Measurements from ENCODE around the gene RPS6KA4.
"Not testable (repeated sequence)": the region's sequence is repeated elsewhere in the genome, so short reads cannot be mapped to it uniquely, and the experiment has no call there.

RPS6KA4 gene

DNA sequence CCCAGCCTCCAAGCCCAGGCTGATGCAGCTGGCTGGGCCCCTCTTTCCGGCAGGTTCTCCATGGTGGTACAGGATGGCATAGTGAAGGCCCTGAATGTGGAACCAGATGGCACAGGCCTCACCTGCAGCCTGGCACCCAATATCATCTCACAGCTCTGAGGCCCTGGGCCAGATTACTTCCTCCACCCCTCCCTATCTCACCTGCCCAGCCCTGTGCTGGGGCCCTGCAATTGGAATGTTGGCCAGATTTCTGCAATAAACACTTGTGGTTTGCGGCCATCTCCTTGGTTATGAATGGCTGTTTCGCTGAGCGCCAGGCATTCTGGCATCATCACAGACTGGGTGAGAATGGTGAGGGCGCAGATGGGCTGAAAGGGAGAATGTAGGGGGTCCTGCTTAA is 37.4 kb upstream of the RPS6KA4 start:
- H3K27me3 ChIP-seq (ENCODE audit: insufficient read depth, low read length, poor library complexity): no peaks in the 10 kb centered on the region
- no peak overlapping the region for H3K4me2 ChIP-seq (ENCODE audit: insufficient read depth, low read length)
- no peak overlapping the region for H3K9ac ChIP-seq (ENCODE audit: low read depth, low read length)
- peaks cover 18% of the 10 kb centered on the region for H3K36me3 ChIP-seq (ENCODE audit: insufficient read depth, low read length)
- ATAC-seq (ENCODE audit: insufficient read depth, low read depth): no peak
- no peak for DNase-seq
- no peak overlapping the region for H2AFZ ChIP-seq (ENCODE audit: low read depth, low read length)
- H3K9me3 ChIP-seq (ENCODE audit: insufficient read depth, low read length, severe bottlenecking): no peaks in the 10 kb centered on the region
- H3K4me3 ChIP-seq (ENCODE audit: low read depth in 1 of 2, low read length in 2 of 2): no peak overlapping the region
- H4K20me1 ChIP-seq (ENCODE audit: insufficient read depth, low read length): peaks cover 11% of the 10 kb centered on the region
- peaks cover 24% of the 10 kb centered on the region for H3K79me2 ChIP-seq (ENCODE audit: insufficient read depth, low read length)
- no peak overlapping the region for H3K27ac ChIP-seq (ENCODE audit: low read length)
- no peak for TF ChIP-seq EZH2 (IDR thresholded peaks at IDR 0.05; ENCODE audit: borderline replicate concordance, low read depth, low read length, severe bottlenecking)
- no peak for TF ChIP-seq CTCF (IDR thresholded peaks at IDR 0.05; ENCODE audit: borderline replicate concordance, extremely low read depth, low read length, poor library complexity, severe bottlenecking)
- H3K4me1 ChIP-seq (ENCODE audit: insufficient read depth, low read length): peaks cover 30% of the 10 kb centered on the region

GRCh38 chr11:64322925-64323260 is 36.1 kb upstream of the RPS6KA4 start:
- no peak overlapping the region for H3K27ac ChIP-seq (ENCODE audit: low read length)
- H3K27me3 ChIP-seq (ENCODE audit: insufficient read depth, low read length, poor library complexity): no peaks in the 10 kb centered on the region
- peaks cover 16% of the 10 kb centered on the region for H3K79me2 ChIP-seq (ENCODE audit: insufficient read depth, low read length)
- no peak for ATAC-seq (ENCODE audit: insufficient read depth, low read depth)
- DNase-seq: no peak
- H3K9me3 ChIP-seq (ENCODE audit: insufficient read depth, low read length, severe bottlenecking): no peaks in the 10 kb centered on the region
- peaks cover 25% of the 10 kb centered on the region for H3K4me1 ChIP-seq (ENCODE audit: insufficient read depth, low read length)
- H2AFZ ChIP-seq (ENCODE audit: low read depth, low read length): no peak overlapping the region
- TF ChIP-seq CTCF (IDR thresholded peaks at IDR 0.05; ENCODE audit: borderline replicate concordance, extremely low read depth, low read length, poor library complexity, severe bottlenecking): no peak
- TF ChIP-seq EZH2 (IDR thresholded peaks at IDR 0.05; ENCODE audit: borderline replicate concordance, low read depth, low read length, severe bottlenecking): no peak
- H3K4me2 ChIP-seq (ENCODE audit: insufficient read depth, low read length): no peak overlapping the region
- peaks cover 13% of the 10 kb centered on the region for H3K36me3 ChIP-seq (ENCODE audit: insufficient read depth, low read length)
- H3K4me3 ChIP-seq (ENCODE audit: low read depth in 1 of 2, low read length in 2 of 2): no peak overlapping the region
- H4K20me1 ChIP-seq (ENCODE audit: insufficient read depth, low read length): peaks cover 11% of the 10 kb centered on the region
- H3K9ac ChIP-seq (ENCODE audit: low read depth, low read length): no peak overlapping the region

GRCh38 chr11:64323373-64323772 is 35.6 kb upstream of the RPS6KA4 start:
- H3K4me1 ChIP-seq (ENCODE audit: insufficient read depth, low read length): peaks cover 25% of the 10 kb centered on the region
- peaks cover 11% of the 10 kb centered on the region for H4K20me1 ChIP-seq (ENCODE audit: insufficient read depth, low read length)
- no peaks in the 10 kb centered on the region for H3K9me3 ChIP-seq (ENCODE audit: insufficient read depth, low read length, severe bottlenecking)
- H3K36me3 ChIP-seq (ENCODE audit: insufficient read depth, low read length): peaks cover 13% of the 10 kb centered on the region
- H2AFZ ChIP-seq (ENCODE audit: low read depth, low read length): no peak overlapping the region
- H3K9ac ChIP-seq (ENCODE audit: low read depth, low read length): no peak overlapping the region
- no peak overlapping the region for H3K4me2 ChIP-seq (ENCODE audit: insufficient read depth, low read length)
- ATAC-seq (ENCODE audit: insufficient read depth, low read depth): peak; percentile 73
- peak; percentile 55 for DNase-seq
- TF ChIP-seq CTCF (IDR thresholded peaks at IDR 0.05; ENCODE audit: borderline replicate concordance, extremely low read depth, low read length, poor library complexity, severe bottlenecking): no peak
- no peak for TF ChIP-seq EZH2 (IDR thresholded peaks at IDR 0.05; ENCODE audit: borderline replicate concordance, low read depth, low read length, severe bottlenecking)
- no peaks in the 10 kb centered on the region for H3K27me3 ChIP-seq (ENCODE audit: insufficient read depth, low read length, poor library complexity)
- no peak overlapping the region for H3K4me3 ChIP-seq (ENCODE audit: low read depth in 1 of 2, low read length in 2 of 2)
- H3K27ac ChIP-seq (ENCODE audit: low read length): no peak overlapping the region
- H3K79me2 ChIP-seq (ENCODE audit: insufficient read depth, low read length): peaks cover 12% of the 10 kb centered on the region

DNA sequence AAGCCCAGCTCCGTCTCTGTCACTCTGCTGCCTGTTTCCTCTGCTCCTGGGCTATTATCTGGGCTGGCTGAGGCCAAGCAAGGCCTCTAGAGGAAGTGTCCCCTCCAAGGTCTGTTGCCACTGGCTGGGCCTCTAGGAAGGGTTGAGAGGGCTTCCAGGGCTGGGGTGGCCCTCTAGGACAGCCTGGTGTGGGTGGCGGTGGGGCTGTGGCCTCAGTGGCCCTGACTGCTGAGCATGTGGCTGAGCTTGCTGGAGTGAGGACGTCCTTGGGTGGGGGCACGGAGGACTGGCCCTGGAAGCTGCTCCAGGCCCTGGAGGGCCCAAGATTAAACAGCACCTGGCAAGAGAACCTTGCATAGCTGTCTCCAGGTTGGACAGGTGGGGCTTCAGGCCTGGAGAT is 35.0 kb upstream of the RPS6KA4 start:
- H3K27ac ChIP-seq (ENCODE audit: low read length); ATAC-seq (ENCODE audit: insufficient read depth, low read depth); H3K9ac ChIP-seq (ENCODE audit: low read depth, low read length): not testable (repeated sequence)

More for the DNA sequence above, 35.0 kb upstream of the RPS6KA4 start:
- not testable (repeated sequence) for H3K79me2 ChIP-seq (ENCODE audit: insufficient read depth, low read length); DNase-seq; H2AFZ ChIP-seq (ENCODE audit: low read depth, low read length); H3K9me3 ChIP-seq (ENCODE audit: insufficient read depth, low read length, severe bottlenecking); H3K4me2 ChIP-seq (ENCODE audit: insufficient read depth, low read length); H3K4me3 ChIP-seq (ENCODE audit: low read depth in 1 of 2, low read length in 2 of 2); H3K27me3 ChIP-seq (ENCODE audit: insufficient read depth, low read length, poor library complexity)
- Histone ChIP-seq H3K36me3 (ENCODE audit: insufficient read depth, low read length) (peaks cover 13% of the 10 kb centered on the region), H3K4me1 (ENCODE audit: insufficient read depth, low read length) (peaks cover 22% of the 10 kb centered on the region), H4K20me1 (ENCODE audit: insufficient read depth, low read length) (peaks cover 11% of the 10 kb centered on the region)
